HG03460 (cell line): ENCODE data around the gene ALPK1.
A peak's percentile ranks its signal among the peaks of the same experiment; 100 is the strongest.

Experiments used
- ATAC-seq: cut with Tn5 transposase; IDR thresholded peaks from one replicate; pipeline ENCODE4 v1.9.1; 2021; ENCODE audit not compliant: unreplicated experiment

Gene ALPK1

GRCh38 chr4:112327965-112328733 is 31.0 kb downstream of the ALPK1 start:
- peak; percentile 78 for ATAC-seq

- ATAC-seq = no peak
Observed at GRCh38 chr4:112328734-112329130, 31.6 kb downstream of the ALPK1 start.

GRCh38 chr4:112329672-112330375 is 32.7 kb downstream of the ALPK1 start:
- ATAC-seq = no peak

- no peak for ATAC-seq
Observed at GRCh38 chr4:112330921-112331320, 33.8 kb downstream of the ALPK1 start.

GRCh38 chr4:112332398-112332797 is 35.2 kb downstream of the ALPK1 start:
- ATAC-seq = no peak

GRCh38 chr4:112340023-112340422 is 42.9 kb downstream of the ALPK1 start:
- ATAC-seq = no peak

GRCh38 chr4:112341033-112341432 is 43.9 kb downstream of the ALPK1 start:
- no peak for ATAC-seq

GRCh38 chr4:112343330-112344080 is 46.3 kb downstream of the ALPK1 start:
- no peak for ATAC-seq

GRCh38 chr4:112348488-112349158 is 51.5 kb downstream of the ALPK1 start:
- ATAC-seq = no peak

- ATAC-seq = no peak
Observed at GRCh38 chr4:112352736-112353135, 55.6 kb downstream of the ALPK1 start.

GRCh38 chr4:112355662-112356061 is 58.5 kb downstream of the ALPK1 start:
- no peak for ATAC-seq

GRCh38 chr4:112357453-112357852 is 60.3 kb downstream of the ALPK1 start:
- ATAC-seq = no peak

- no peak for ATAC-seq
Observed at GRCh38 chr4:112357897-112358296, 60.7 kb downstream of the ALPK1 start.

GRCh38 chr4:112358415-112358814 is 61.2 kb downstream of the ALPK1 start:
- no peak for ATAC-seq

GRCh38 chr4:112358952-112359749 is 62.0 kb downstream of the ALPK1 start:
- no peak for ATAC-seq

GRCh38 chr4:112361181-112361791 is 64.1 kb downstream of the ALPK1 start:
- peak; percentile 93 for ATAC-seq

GRCh38 chr4:112370466-112370865 is 73.3 kb downstream of the ALPK1 start:
- ATAC-seq = no peak

GRCh38 chr4:112371361-112371760 is 74.2 kb downstream of the ALPK1 start:
- no peak for ATAC-seq

GRCh38 chr4:112374850-112375249 is 77.7 kb downstream of the ALPK1 start:
- ATAC-seq = no peak

GRCh38 chr4:112377171-112377570 is 80.0 kb downstream of the ALPK1 start:
- peak; percentile 64 for ATAC-seq
